DMS153 treated with DMSO at 0.1 percent for 48 hours (cell line): ENCODE results near the gene RNF13.
"Not testable (repeated sequence)": the region's sequence is repeated elsewhere in the genome, so short reads cannot be mapped to it uniquely, and the experiment has no call there.

Source experiments
- DNase-seq: peaks from one replicate; lab custom pipeline; 2025; ENCODE audit not compliant: unreplicated experiment; lab: John Stamatoyannopoulos, UW

RNF13 gene

GRCh38 chr3:149838491-149838890 is 25.5 kb downstream of the RNF13 start:
- not testable (repeated sequence) for DNase-seq

GRCh38 chr3:149839469-149839868 is 26.5 kb downstream of the RNF13 start:
- not testable (repeated sequence) for DNase-seq

- DNase-seq = no peak
Observed at GRCh38 chr3:149839896-149840295, 26.9 kb downstream of the RNF13 start.

GRCh38 chr3:149843502-149843901 is 30.5 kb downstream of the RNF13 start:
- no peak for DNase-seq

- DNase-seq = no peak
Observed at GRCh38 chr3:149844091-149844490, 31.1 kb downstream of the RNF13 start.

GRCh38 chr3:149845570-149846244 is 32.7 kb downstream of the RNF13 start:
- no peak for DNase-seq

GRCh38 chr3:149848238-149848637 is 35.2 kb downstream of the RNF13 start:
- DNase-seq = no peak

GRCh38 chr3:149848688-149849087 is 35.7 kb downstream of the RNF13 start:
- no peak for DNase-seq

- no peak for DNase-seq
Observed at GRCh38 chr3:149850787-149851584, 38.0 kb downstream of the RNF13 start.

GRCh38 chr3:149858911-149859310 is 45.9 kb downstream of the RNF13 start:
- DNase-seq = no peak

- DNase-seq = no peak
Observed at GRCh38 chr3:149860881-149861280, 47.9 kb downstream of the RNF13 start.

GRCh38 chr3:149867563-149867962 is 54.5 kb downstream of the RNF13 start:
- DNase-seq = no peak

- DNase-seq = no peak
Observed at GRCh38 chr3:149871855-149872254, 58.8 kb downstream of the RNF13 start.

GRCh38 chr3:149872589-149872988 is 59.6 kb downstream of the RNF13 start:
- DNase-seq = no peak

GRCh38 chr3:149877668-149878067 is 64.7 kb downstream of the RNF13 start:
- no peak for DNase-seq

GRCh38 chr3:149879872-149880271 is 66.9 kb downstream of the RNF13 start:
- DNase-seq = no peak

- no peak for DNase-seq
Observed at GRCh38 chr3:149881879-149882278, 68.9 kb downstream of the RNF13 start.

- no peak for DNase-seq
Observed at GRCh38 chr3:149883134-149883533, 70.1 kb downstream of the RNF13 start.

- DNase-seq = not testable (repeated sequence)
Observed at GRCh38 chr3:149883860-149884259, 70.8 kb downstream of the RNF13 start.

GRCh38 chr3:149884848-149885247 is 71.8 kb downstream of the RNF13 start:
- not testable (repeated sequence) for DNase-seq

- no peak for DNase-seq
Observed at GRCh38 chr3:149886957-149887356, 73.9 kb downstream of the RNF13 start.

GRCh38 chr3:149891621-149892020 is 78.6 kb downstream of the RNF13 start:
- no peak for DNase-seq
